ENCODE data around the gene CHD3.

GRCh38 chr17:7842380-7843256 lies 46.0 kb upstream of the CHD3 start:
- TF ChIP-seq POLR2A (IDR thresholded peaks at IDR 0.05; ENCODE audit: low read depth, low read length) (no peak), CTCF (IDR thresholded peaks at IDR 0.05; ENCODE audit: extremely low read depth in 1 of 2, insufficient read depth in 1 of 2, low read depth in 1 of 2, low read length in 2 of 2) (no peak), FOS (IDR thresholded peaks at IDR 0.05; ENCODE audit: borderline replicate concordance, insufficient read depth, low read length) (peak; percentile 91), EZH2 (IDR thresholded peaks at IDR 0.05; ENCODE audit: borderline replicate concordance, low read depth, low read length, severe bottlenecking) (no peak), MAX (IDR thresholded peaks at IDR 0.05; ENCODE audit: insufficient read depth, insufficient read length) (no peak), POLR2AphosphoS5 (IDR thresholded peaks at IDR 0.05; ENCODE audit: insufficient read depth, low read depth, low read length) (peak; percentile 41), GATA2 (IDR thresholded peaks at IDR 0.05; ENCODE audit: insufficient read depth, insufficient read length, low read depth, low read length) (no peak), MYC (IDR thresholded peaks at IDR 0.05; ENCODE audit: low read depth, low read length) (no peak)
